ENCODE measurements around the gene CEBPE. TPM values are rescaled to one million over a fixed set of nuclear protein-coding genes. Genes with fewer than 3 reads are reported as not detected.

Gene CEBPE
- total RNA-seq, 1 experiment from 2014 or later: not detected

DNA sequence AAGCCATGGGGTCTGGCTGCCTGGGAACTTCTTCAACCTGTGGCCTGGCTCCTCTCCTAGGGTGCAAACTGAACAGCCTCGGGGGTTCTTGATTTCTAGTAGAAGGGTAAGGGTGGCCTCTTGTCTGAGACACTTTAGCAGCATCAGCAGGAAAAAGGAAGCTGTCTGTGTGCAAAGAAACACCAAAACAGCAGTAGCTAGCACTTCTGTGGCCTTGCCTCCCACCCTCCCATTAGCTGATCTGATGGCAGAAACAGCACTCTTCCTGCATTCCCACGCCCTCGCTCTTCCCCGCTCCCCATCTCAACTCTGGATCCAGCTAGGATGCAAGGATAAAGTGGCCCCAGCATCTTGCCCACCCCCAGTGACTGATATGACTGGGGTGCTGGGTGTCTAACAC is 43.7 kb upstream of the CEBPE start:
- Histone ChIP-seq H3K27ac (ENCODE audit: low read depth, low read length) (no peak overlapping the region), H3K4me3 (replicated peaks in 1 of 2; ENCODE audit: low read depth in 1 of 2, low read length in 2 of 2) (no peak overlapping the region), H3K4me1 (ENCODE audit: control insufficient read depth in 1 of 2, insufficient read depth in 2 of 2, low read length in 2 of 2) (no peaks in the 10 kb centered on the region), H3K9ac (ENCODE audit: low read length) (no peak overlapping the region), H3K36me3 (ENCODE audit: control insufficient read depth in 1 of 2, insufficient read depth in 2 of 2, low read length in 2 of 2) (no peaks in the 10 kb centered on the region), H3K27me3 (ENCODE audit: insufficient read depth, low read length) (0 out of 2 replicates have a peak, but pooled peaks cover 4% of the 10 kb centered on the region), H4K20me1 (ENCODE audit: insufficient read depth) (no peaks in the 10 kb centered on the region), H3K9me2 (ENCODE audit: insufficient read depth) (no peaks in the 10 kb centered on the region), H2AFZ (ENCODE audit: low read depth, low read length, poor library complexity, severe bottlenecking) (no peak overlapping the region), H3K79me2 (ENCODE audit: insufficient read depth, low read length) (no peaks in the 10 kb centered on the region), H3K4me2 (ENCODE audit: low read length) (no peak overlapping the region), H3K9me3 (ENCODE audit: control insufficient read depth in 1 of 2, insufficient read depth in 1 of 2, low read depth in 1 of 2, low read length in 2 of 2) (no peaks in the 10 kb centered on the region)
- intact Hi-C loops (cut with micrococcal nuclease): no loop called here
- no peak for ATAC-seq
- ChIA-PET POLR2A (no interaction called here), RAD21 (ENCODE audit: low non-redundant PET in 1 of 2, low total read pairs in 2 of 2, uncharacterized antibody in 2 of 2, unreplicated experiment in 2 of 2) (no interaction called here), CTCF (no interaction called here)
- BruUV-seq (replicated peaks): no TSS peak
- DNase-seq (ENCODE audit: low read depth, low spot score): no peak
- TF ChIP-seq RAD21 (IDR thresholded peaks at IDR 0.05; ENCODE audit: low read depth) (no peak), CEBPB (IDR thresholded peaks at IDR 0.05; ENCODE audit: low read depth) (no peak), POLR2A (IDR thresholded peaks at IDR 0.05; ENCODE audit: borderline replicate concordance, extremely low read depth, insufficient read depth, insufficient read length) (no peak), SRF (IDR thresholded peaks at IDR 0.05; ENCODE audit: low read depth) (no peak)
- TF ChIP-seq, protein P1, sequence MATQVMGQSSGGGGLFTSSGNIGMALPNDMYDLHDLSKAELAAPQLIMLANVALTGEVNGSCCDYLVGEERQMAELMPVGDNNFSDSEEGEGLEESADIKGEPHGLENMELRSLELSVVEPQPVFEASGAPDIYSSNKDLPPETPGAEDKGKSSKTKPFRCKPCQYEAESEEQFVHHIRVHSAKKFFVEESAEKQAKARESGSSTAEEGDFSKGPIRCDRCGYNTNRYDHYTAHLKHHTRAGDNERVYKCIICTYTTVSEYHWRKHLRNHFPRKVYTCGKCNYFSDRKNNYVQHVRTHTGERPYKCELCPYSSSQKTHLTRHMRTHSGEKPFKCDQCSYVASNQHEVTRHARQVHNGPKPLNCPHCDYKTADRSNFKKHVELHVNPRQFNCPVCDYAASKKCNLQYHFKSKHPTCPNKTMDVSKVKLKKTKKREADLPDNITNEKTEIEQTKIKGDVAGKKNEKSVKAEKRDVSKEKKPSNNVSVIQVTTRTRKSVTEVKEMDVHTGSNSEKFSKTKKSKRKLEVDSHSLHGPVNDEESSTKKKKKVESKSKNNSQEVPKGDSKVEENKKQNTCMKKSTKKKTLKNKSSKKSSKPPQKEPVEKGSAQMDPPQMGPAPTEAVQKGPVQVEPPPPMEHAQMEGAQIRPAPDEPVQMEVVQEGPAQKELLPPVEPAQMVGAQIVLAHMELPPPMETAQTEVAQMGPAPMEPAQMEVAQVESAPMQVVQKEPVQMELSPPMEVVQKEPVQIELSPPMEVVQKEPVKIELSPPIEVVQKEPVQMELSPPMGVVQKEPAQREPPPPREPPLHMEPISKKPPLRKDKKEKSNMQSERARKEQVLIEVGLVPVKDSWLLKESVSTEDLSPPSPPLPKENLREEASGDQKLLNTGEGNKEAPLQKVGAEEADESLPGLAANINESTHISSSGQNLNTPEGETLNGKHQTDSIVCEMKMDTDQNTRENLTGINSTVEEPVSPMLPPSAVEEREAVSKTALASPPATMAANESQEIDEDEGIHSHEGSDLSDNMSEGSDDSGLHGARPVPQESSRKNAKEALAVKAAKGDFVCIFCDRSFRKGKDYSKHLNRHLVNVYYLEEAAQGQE (IDR thresholded peaks at IDR 0.05; ENCODE audit: low read depth): no peak
- TF ChIP-seq, protein P2, sequence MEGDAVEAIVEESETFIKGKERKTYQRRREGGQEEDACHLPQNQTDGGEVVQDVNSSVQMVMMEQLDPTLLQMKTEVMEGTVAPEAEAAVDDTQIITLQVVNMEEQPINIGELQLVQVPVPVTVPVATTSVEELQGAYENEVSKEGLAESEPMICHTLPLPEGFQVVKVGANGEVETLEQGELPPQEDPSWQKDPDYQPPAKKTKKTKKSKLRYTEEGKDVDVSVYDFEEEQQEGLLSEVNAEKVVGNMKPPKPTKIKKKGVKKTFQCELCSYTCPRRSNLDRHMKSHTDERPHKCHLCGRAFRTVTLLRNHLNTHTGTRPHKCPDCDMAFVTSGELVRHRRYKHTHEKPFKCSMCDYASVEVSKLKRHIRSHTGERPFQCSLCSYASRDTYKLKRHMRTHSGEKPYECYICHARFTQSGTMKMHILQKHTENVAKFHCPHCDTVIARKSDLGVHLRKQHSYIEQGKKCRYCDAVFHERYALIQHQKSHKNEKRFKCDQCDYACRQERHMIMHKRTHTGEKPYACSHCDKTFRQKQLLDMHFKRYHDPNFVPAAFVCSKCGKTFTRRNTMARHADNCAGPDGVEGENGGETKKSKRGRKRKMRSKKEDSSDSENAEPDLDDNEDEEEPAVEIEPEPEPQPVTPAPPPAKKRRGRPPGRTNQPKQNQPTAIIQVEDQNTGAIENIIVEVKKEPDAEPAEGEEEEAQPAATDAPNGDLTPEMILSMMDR (IDR thresholded peaks at IDR 0.05 in 2 of 3, conservative IDR thresholded peaks at IDR 0.05 in 1 of 3; ENCODE audit: borderline replicate concordance in 1 of 3, insufficient read depth in 1 of 3, low read depth in 2 of 3, low read length in 2 of 3): no peak
